Activated CD4-positive, alpha-beta memory T cell treated with anti-CD3 and anti-CD28 coated beads, Interleukin-2, amount 10 ng/mL, durations not matched to agents 7 days and 5 days (primary cell): Measurements from ENCODE around the gene C5. TPM values are rescaled to one million over a fixed set of nuclear protein-coding genes. Genes with fewer than 3 reads are reported as not detected.

Experiments used
- CTCF ChIA-PET: fragments of 350-600 bp; sonication (Branson Sonifier 250); formaldehyde crosslinking; loops from one replicate; lab custom pipeline; 2021; ENCODE audit warnings: antibody characterized with exemption, inconsistent platforms; lab: Charles Lee
- POLR2A ChIA-PET: fragments of 350-600 bp; sonication (Branson Sonifier 250); formaldehyde crosslinking; loops from one replicate; lab custom pipeline; 2021; ENCODE audit warnings: antibody characterized with exemption; lab: Charles Lee
- DNase-seq: peaks from one replicate; pipeline ENCODE4 v3.0.0-alpha.2; 2020
- H3K27ac Mint-ChIP-seq: one replicate; pipeline ENCODE4 v1.8.0; 2021; ENCODE audit warnings: mild to moderate bottlenecking, mixed read lengths
- H3K27me3 Mint-ChIP-seq: one replicate; pipeline ENCODE4 v1.8.0; 2021; ENCODE audit warnings: mixed read lengths
- H3K36me3 Mint-ChIP-seq: one replicate; pipeline ENCODE4 v1.8.0; 2021; ENCODE audit warnings: low read depth, mixed read lengths
- H3K4me1 Mint-ChIP-seq: one replicate; pipeline ENCODE4 v1.8.0; 2021; ENCODE audit warnings: mixed read lengths
- H3K4me3 Mint-ChIP-seq: one replicate; pipeline ENCODE4 v1.8.0; 2021; ENCODE audit warnings: mild to moderate bottlenecking, mixed read lengths
- H3K9me3 Mint-ChIP-seq: one replicate; pipeline ENCODE4 v1.8.0; 2021; ENCODE audit warnings: mixed read lengths
- total RNA-seq, 2 experiments: library from RNA; stranded (reverse); gene quantifications; one replicate each; pipeline ENCODE4 v1.2.3, GENCODE V29; 2021

The C5 gene
- total RNA-seq, 2 experiments from 2014 or later = 1.8 to 2.1 TPM

DNA sequence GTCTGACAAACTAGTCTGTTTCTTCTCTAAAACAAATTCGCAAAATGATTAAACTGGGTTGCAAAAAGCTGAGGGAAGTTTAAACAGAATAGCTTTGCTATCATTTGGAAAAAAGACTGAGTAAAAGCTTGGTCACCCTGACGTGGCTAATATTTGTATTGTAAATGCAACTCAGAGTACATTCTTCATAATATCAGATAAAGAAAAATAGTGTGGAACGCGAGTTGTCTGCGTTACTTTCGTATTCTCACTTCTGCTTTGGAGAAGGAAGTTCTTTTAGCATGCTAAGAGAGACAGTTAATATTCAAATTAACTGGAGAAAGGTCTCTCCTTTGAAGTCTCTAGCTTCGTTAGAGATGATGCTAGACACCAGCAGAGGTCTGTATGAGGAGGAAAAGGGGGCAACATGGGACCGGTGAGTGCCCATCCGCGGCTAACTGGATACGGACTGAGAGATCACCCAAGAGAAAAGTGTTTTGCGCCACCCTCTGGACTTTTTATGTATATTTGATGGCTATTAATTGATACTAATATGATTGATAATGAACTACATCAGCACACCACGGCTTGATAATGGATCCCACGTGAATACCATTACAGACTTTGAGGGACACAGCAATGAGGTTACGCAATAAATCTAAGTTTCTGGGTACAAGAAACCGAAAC lies 21.8 kb upstream of the C5 start:
- Mint-ChIP-seq H3K27me3 (no peaks in the 10 kb centered on the region), H3K4me3 (peak overlapping the region; percentile 96), H3K4me1 (peaks cover 56% of the 10 kb centered on the region), H3K9me3 (peaks cover 8% of the 10 kb centered on the region), H3K27ac (peak overlapping the region; percentile 93), H3K36me3 (peaks cover 19% of the 10 kb centered on the region)
- DNase-seq = peak; percentile 45
- ChIA-PET POLR2A (interaction anchor here (0.7 to 6.5 kb wide), 12 partner anchors 9 to 357 kb away, joined by 3 to 44 read pairs (median 4); partner anchors contain the start of genes FBXW2 and MEGF9), CTCF (interaction anchor here (0.9 to 3.2 kb wide), 15 partner anchors 11 to 338 kb away, joined by 3 to 22 read pairs (median 4); partner anchors contain the start of genes C5 and RAB14)

DNA sequence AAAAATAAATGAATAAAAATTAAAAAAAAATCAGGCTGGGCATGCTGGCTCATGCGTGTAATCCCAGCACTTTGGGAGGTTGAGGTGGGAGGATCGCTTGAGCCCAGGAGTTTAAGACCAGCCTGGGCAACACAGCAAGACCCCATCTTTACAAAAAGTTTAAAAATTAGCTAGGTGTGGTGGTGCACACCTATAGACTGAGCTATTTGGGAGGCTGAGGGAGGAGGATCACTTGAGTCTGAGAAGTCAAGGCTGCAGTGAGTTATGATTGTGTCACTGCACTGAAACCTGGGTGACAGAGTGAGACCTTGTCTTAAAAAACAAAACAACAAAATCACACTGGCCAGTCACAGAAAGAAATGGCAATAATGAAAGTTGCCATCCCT lies 21.3 kb upstream of the C5 start:
- H3K4me1 Mint-ChIP-seq = peaks cover 51% of the 10 kb centered on the region
- POLR2A ChIA-PET = interaction anchor here (0.7 to 6.5 kb wide), 13 partner anchors 9 to 356 kb away, joined by 3 to 44 read pairs (median 4); partner anchors contain the start of genes FBXW2 and MEGF9

DNA sequence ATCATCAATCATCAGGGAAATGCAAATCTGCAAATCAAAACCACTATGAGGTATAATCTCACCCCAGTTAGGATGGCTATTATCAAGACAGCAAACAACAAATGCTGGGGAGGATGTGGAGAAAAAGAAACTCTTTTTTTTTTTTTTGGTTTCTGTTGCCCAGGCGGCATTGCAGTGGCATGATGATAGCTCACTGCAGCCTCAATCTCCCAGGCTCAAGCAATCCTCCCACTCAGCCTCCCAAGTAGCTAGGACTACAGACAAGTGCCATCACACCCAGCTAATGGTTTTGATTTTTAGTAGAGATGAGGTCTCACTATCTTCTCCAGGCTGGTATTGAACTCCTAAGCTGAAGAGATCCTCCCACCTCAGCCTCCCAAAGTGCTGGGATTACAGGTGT lies 19.3 kb upstream of the C5 start:
- Mint-ChIP-seq H3K4me3 (no peak overlapping the region), H3K27ac (no peak overlapping the region), H3K27me3 (no peaks in the 10 kb centered on the region), H3K36me3 (peaks cover 19% of the 10 kb centered on the region), H3K4me1 (peaks cover 40% of the 10 kb centered on the region), H3K9me3 (peaks cover 8% of the 10 kb centered on the region)
- no peak for DNase-seq
- ChIA-PET CTCF (interaction anchor here (2.0 to 3.2 kb wide), 2 partner anchors 9 to 133 kb away, joined by 5 to 22 read pairs; no protein-coding TSS in a partner anchor), POLR2A (no interaction called here)

More for the DNA sequence above, 21.3 kb upstream of the C5 start:
- CTCF ChIA-PET = interaction anchor here (0.9 to 3.2 kb wide), 15 partner anchors 11 to 337 kb away, joined by 3 to 22 read pairs (median 4); partner anchors contain the start of genes C5 and RAB14
- H3K9me3 Mint-ChIP-seq = peaks cover 8% of the 10 kb centered on the region
- no peak for DNase-seq
- peaks cover 21% of the 10 kb centered on the region for H3K36me3 Mint-ChIP-seq
- peak overlapping the region; percentile 93 for H3K27ac Mint-ChIP-seq
- no peaks in the 10 kb centered on the region for H3K27me3 Mint-ChIP-seq
- H3K4me3 Mint-ChIP-seq = peak overlapping the region; percentile 96

DNA sequence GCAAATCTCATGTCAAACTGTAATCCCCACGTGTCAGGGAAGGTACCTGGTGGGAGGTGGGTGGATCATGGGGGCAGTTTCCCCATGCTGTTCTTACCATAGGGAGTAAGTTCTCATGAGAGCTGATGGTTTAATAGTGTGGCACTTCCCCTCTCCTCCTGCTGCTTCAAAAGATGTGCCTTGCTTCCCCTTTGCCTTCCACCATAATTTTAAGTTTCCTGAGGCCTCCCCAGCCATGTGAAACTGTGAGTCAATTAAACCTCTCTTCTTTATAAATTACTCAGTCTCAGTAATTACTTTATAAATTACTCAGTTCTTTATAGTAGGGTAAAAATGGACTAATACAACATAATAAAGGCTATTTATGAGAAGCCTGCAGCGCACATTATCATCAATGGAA lies 17.6 kb upstream of the C5 start:
- Mint-ChIP-seq H3K4me1 (peaks cover 34% of the 10 kb centered on the region), H3K9me3 (peaks cover 8% of the 10 kb centered on the region), H3K27ac (no peak overlapping the region), H3K4me3 (no peak overlapping the region), H3K27me3 (no peaks in the 10 kb centered on the region), H3K36me3 (peaks cover 19% of the 10 kb centered on the region)
- CTCF ChIA-PET = interaction anchor here (0.7 to 1.4 kb wide), 3 partner anchors 8 to 172 kb away, joined by 3 to 5 read pairs (median 3); no protein-coding TSS in a partner anchor
- POLR2A ChIA-PET = no interaction called here
- DNase-seq = no peak

DNA sequence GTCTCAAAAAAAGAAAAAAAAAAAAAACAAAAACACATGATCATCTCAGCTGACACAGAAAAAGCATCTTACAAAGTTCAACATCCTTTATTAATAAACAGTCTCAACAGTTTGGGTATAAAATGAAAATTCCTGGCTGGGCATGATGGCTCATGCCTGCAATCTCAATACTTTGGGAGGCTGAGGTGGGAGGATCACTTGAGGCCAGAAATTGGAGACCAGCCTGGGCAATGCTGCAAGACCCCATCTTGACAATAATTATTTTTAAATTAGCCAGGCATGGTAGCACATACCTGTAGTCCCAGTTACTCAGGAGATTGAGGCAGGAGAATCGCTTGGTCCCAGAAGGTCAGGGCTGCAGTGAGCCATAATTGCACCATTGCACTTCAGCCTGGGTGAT lies 16.8 kb upstream of the C5 start:
- Mint-ChIP-seq H3K27me3 (no peaks in the 10 kb centered on the region), H3K9me3 (peaks cover 8% of the 10 kb centered on the region), H3K27ac (no peak overlapping the region), H3K4me1 (peaks cover 35% of the 10 kb centered on the region), H3K4me3 (no peak overlapping the region), H3K36me3 (peaks cover 19% of the 10 kb centered on the region)
- ChIA-PET POLR2A (interaction anchor here (1.5 to 2.7 kb wide), 2 partner anchors 8 to 85 kb away, joined by 3 to 13 read pairs; partner anchors contain the start of gene CNTRL), CTCF (interaction anchor here (0.6 to 1.1 kb wide), 4 partner anchors 17 to 335 kb away, joined by 3 to 7 read pairs (median 4); partner anchors contain the start of gene C5)
- DNase-seq = no peak

DNA sequence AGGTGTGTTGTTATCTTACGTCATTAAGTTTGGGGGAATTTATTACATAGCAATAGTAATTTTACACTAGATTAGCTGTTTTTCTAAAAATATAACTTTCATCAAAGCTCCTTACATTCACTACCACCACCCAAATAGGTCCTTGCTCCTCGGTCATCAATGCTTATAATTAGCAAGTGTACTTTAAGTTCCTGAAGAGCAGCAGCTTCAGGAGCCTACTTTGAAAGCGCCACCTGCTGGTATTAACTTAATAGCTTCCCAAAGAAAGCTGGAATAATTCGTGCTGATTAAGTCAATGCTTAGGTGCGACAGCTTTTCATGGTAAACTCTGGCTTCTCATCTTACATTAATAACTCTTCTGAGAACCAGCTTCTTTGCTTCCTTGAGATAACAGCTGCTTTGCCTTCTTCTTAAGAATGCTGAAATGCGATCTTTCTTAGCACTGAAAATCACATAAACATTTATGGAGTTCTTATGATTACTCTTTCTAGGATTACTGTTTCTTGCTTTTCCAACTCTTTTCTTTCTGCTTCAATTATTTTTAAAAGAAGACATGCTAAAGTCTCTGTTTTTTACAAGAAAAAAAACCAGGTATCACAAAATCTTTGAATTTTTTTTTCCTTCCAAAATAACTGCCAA lies 10.0 kb upstream of the C5 start:
- DNase-seq = no peak
- Mint-ChIP-seq H3K4me3 (no peak overlapping the region), H3K36me3 (no peaks in the 10 kb centered on the region), H3K27me3 (no peaks in the 10 kb centered on the region), H3K9me3 (no peaks in the 10 kb centered on the region), H3K4me1 (peaks cover 16% of the 10 kb centered on the region), H3K27ac (no peak overlapping the region)
- CTCF ChIA-PET = interaction anchor here (0.7 to 3.9 kb wide), 45 partner anchors 8 to 446 kb away, joined by 3 to 41 read pairs (median 4); partner anchors contain the start of genes C5, CNTRL and FBXW2
- POLR2A ChIA-PET = interaction anchor here (0.7 to 1.1 kb wide), 4 partner anchors 79 to 267 kb away, joined by 3 to 5 read pairs (median 3); partner anchors contain the start of gene FBXW2

DNA sequence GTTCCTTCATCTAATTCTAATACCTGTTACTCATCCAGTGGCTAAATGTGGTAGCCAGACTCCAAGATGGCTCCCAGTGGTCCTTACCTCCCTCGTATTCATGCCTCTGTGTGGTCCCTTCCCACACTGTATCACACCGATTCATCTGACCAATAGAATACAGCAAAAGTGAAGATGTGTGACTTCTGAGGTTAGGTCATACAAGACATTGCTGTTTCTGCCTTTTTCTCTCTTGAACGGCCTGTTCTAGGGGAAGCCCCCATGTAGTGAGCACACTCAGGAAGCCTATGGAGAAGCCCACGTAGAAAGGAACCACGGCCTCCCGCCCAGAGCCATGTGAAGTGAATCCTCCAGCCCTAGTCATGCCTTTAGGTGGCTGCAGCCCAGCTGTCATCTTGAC lies 9.4 kb upstream of the C5 start:
- ChIA-PET POLR2A (interaction anchor here (0.7 to 1.1 kb wide), 3 partner anchors 78 to 266 kb away, joined by 3 to 5 read pairs (median 3); partner anchors contain the start of gene FBXW2), CTCF (interaction anchor here (0.6 to 3.9 kb wide), 42 partner anchors 9 to 445 kb away, joined by 3 to 41 read pairs (median 4); partner anchors contain the start of genes C5, CNTRL and FBXW2)
- no peak for DNase-seq
- Mint-ChIP-seq H3K4me1 (peaks cover 16% of the 10 kb centered on the region), H3K27ac (no peak overlapping the region), H3K36me3 (no peaks in the 10 kb centered on the region), H3K4me3 (no peak overlapping the region), H3K27me3 (no peaks in the 10 kb centered on the region), H3K9me3 (no peaks in the 10 kb centered on the region)

DNA sequence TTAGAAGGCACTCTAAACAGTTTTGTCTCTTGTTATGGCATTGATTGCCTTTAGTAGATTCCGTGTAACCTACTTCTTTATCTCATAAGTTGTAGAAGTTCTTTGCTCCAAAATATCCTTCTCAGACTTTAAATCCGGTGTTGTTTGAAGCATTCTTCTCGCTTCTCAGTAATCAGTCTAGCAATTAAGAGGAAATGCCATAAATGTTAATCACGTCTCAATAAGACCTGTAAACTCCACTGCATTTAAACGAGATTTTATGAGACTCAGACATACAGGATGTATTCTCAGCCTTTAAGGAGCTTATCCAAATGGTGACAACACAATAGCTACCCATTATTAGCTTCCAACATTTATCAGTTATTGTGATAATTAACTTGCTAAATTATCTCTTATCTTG lies 7.7 kb upstream of the C5 start:
- Mint-ChIP-seq H3K36me3 (no peaks in the 10 kb centered on the region), H3K9me3 (no peaks in the 10 kb centered on the region), H3K27me3 (no peaks in the 10 kb centered on the region), H3K4me3 (no peak overlapping the region), H3K4me1 (peaks cover 11% of the 10 kb centered on the region), H3K27ac (no peak overlapping the region)
- DNase-seq = no peak
- CTCF ChIA-PET = interaction anchor here (1.0 to 3.3 kb wide), 2 partner anchors 29 to 77 kb away, joined by 3 to 39 read pairs; no protein-coding TSS in a partner anchor
- POLR2A ChIA-PET = no interaction called here

DNA sequence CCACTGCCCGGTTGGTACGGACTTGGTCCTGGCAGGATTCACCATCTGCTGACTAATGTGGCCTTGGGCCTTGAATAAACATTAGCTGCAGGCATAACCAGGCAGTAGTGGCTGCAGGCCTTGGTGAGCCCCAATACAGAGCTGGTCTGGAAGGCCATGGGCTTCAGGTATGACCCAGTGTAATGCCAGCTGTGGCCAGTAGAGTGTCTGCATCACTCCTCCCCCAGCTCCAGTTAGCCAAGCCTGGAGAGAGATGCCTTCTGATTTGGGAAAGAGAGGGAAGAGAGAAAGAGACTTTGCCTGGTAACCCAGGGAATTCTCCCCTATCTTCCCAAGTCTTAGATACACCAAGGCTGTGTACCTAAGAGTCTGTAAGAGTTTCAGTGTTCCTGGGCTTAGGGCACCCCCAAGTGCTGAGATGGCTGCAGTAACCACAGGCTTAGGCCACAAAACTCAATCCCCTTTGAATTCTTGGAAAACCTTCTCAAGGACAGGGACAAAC lies 5.6 kb upstream of the C5 start:
- no peak for DNase-seq
- no peak overlapping the region for H3K27ac Mint-ChIP-seq
- ChIA-PET CTCF (interaction anchor here (0.5 to 2.9 kb wide), 12 partner anchors 9 to 437 kb away, joined by 3 to 12 read pairs (median 4); no protein-coding TSS in a partner anchor), POLR2A (no interaction called here)
- no peak overlapping the region for H3K4me3 Mint-ChIP-seq
- no peaks in the 10 kb centered on the region for H3K36me3 Mint-ChIP-seq
- no peaks in the 10 kb centered on the region for H3K9me3 Mint-ChIP-seq
- no peaks in the 10 kb centered on the region for H3K27me3 Mint-ChIP-seq
- no peaks in the 10 kb centered on the region for H3K4me1 Mint-ChIP-seq

DNA sequence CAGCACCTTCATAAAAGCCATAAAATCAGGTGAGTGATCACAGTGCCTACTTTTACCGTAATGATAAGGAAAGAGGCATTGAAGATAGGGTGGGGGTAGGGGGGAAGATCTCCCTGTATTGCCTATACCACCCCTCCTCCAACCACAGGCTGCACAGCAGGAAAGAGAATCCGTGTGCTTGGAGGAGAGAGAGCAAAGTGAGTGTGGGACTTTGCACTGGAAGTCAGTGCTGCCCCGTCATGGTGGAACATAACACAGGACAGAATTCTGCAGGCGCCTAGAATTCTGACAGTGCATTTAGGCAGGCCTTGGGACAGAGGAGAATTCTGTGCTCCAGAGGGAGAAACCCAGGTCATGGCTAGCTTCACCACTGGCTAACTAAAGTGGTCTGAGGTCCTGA lies 3.5 kb upstream of the C5 start:
- no peaks in the 10 kb centered on the region for H3K27me3 Mint-ChIP-seq
- CTCF ChIA-PET = no interaction called here
- POLR2A ChIA-PET = no interaction called here
- no peaks in the 10 kb centered on the region for H3K36me3 Mint-ChIP-seq
- H3K27ac Mint-ChIP-seq = no peak overlapping the region
- no peak for DNase-seq
- H3K9me3 Mint-ChIP-seq = no peaks in the 10 kb centered on the region
- H3K4me3 Mint-ChIP-seq = no peak overlapping the region
- no peaks in the 10 kb centered on the region for H3K4me1 Mint-ChIP-seq

DNA sequence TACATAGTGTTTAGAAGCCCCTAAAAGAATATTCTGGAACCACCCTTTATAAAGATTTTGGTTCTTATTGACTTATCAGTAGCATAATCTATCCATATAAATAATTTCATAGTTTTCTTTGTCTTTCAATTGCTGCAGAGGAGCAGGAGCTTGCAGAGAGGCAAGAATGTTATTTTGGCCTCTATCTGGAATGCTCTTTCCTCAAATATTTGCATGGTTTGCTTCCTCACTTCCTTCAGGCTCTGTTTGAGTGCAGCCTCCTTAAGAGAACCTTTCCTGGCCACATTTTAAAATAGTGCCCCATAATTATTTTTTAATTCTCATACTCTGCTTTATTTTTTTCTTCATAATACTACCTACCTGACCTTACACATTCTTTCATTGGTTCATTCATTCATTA lies 1.5 kb downstream of the C5 start:
- H3K27ac Mint-ChIP-seq = no peak overlapping the region
- no peak for DNase-seq
- no peaks in the 10 kb centered on the region for H3K36me3 Mint-ChIP-seq
- H3K4me3 Mint-ChIP-seq = no peak overlapping the region
- no peaks in the 10 kb centered on the region for H3K9me3 Mint-ChIP-seq
- CTCF ChIA-PET = interaction anchor here (1.8 to 5.5 kb wide), 2 partner anchors 12 to 23 kb away, joined by 4 to 32 read pairs; no protein-coding TSS in a partner anchor
- no peaks in the 10 kb centered on the region for H3K4me1 Mint-ChIP-seq
- no peaks in the 10 kb centered on the region for H3K27me3 Mint-ChIP-seq
- POLR2A ChIA-PET = no interaction called here

DNA sequence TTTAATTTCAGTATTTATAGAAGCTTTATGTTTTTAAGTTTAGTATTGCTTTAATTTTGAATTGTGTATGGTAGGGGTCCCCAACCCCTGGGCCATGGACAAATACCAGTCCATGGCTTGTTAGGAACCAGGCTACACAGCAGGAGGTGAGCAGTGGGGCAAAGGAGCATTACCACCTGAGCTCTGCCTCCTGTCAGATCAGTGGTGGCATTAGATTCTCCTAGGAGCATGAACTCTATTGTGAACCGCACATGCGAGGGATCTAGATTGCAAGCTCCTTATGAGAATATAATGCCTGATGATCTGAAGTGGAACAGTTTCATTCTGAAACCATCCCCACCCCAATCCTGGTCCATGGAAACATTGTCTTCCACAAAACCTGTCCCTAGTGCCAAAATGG lies 1.9 kb downstream of the C5 start:
- no peak for DNase-seq
- no peak overlapping the region for H3K27ac Mint-ChIP-seq
- no peaks in the 10 kb centered on the region for H3K36me3 Mint-ChIP-seq
- POLR2A ChIA-PET = no interaction called here
- H3K9me3 Mint-ChIP-seq = no peaks in the 10 kb centered on the region
- H3K4me3 Mint-ChIP-seq = no peak overlapping the region
- no peaks in the 10 kb centered on the region for H3K4me1 Mint-ChIP-seq
- no peaks in the 10 kb centered on the region for H3K27me3 Mint-ChIP-seq
- CTCF ChIA-PET = interaction anchor here (5.5 kb wide), 1 partner anchor 13 kb away, joined by 32 read pairs; no protein-coding TSS in a partner anchor
